A549 (cell line): ENCODE results near the gene ELF4. TPM values are rescaled to one million over a fixed set of nuclear protein-coding genes. Genes with fewer than 3 reads are reported as not detected.

Experiments used
- ATAC-seq, 2 experiments: fragments of 200-7000 bp in 1 of 2; fragments of >200 bp in 1 of 2; cut with Nextera tagmentation in 1 of 2; cut with Tn5 transposase in 1 of 2; 3 replicates each; pipeline versions ENCODE4 v1.8.0 to v1.9.1; 2018 to 2020; ENCODE audit warnings: mild to moderate bottlenecking in 1 of 2, moderate library complexity in 1 of 2
- CTCF ChIA-PET: fragments of 300-600 bp; sonication (Branson Sonifier 250); formaldehyde crosslinking; extraction: SDS; loops from one replicate; lab custom pipeline; 2021; ENCODE audit warnings: antibody characterized with exemption, inconsistent platforms; lab: Yijun Ruan, JAX
- POLR2A ChIA-PET: fragments of 350-600 bp; formaldehyde crosslinking; extraction: SDS; loops from one replicate; lab custom pipeline; 2021; ENCODE audit warnings: antibody characterized with exemption, inconsistent platforms; lab: Yijun Ruan, JAX
- DNase-seq, 2 experiments: peaks; one replicate each; pipeline versions ENCODE4 v3.0.0 to v3.0.0-alpha.2; 2011 to 2016; ENCODE audit warnings: low read depth in 1 of 2, low spot score in 1 of 2
- FAIRE-seq: peaks from 2 replicates; lab custom pipeline; 2011; peaks lifted over from hg19 to GRCh38; lab: Jason Lieb, UNC
- H3K27ac ChIP-seq, 2 experiments: fragments of >200 bp; sonication (Bioruptor Twin); formaldehyde crosslinking; 3 replicates each; pipeline ENCODE4 v1.5.1; 2016 to 2017
- H3K4me1 ChIP-seq: fragments of >200 bp; sonication (Bioruptor Twin); formaldehyde crosslinking; 3 replicates; pipeline ENCODE4 v1.6.1; 2016
- H3K4me2 ChIP-seq: fragments of >200 bp; sonication (Bioruptor Twin); formaldehyde crosslinking; 3 replicates; pipeline ENCODE4 v1.6.1; 2016
- H3K4me3 ChIP-seq: fragments of >200 bp; sonication (Bioruptor Twin); formaldehyde crosslinking; 3 replicates; pipeline ENCODE4 v1.5.1; 2016
- H3K9me3 ChIP-seq: fragments of >200 bp; sonication (Bioruptor Twin); formaldehyde crosslinking; 3 replicates; pipeline ENCODE4 v1.6.1; 2016
- ATOH8 ChIP-seq: fragments of 250-450 bp; sonication (Bioruptor Pico); IDR thresholded peaks from 2 replicates; pipeline ENCODE4 v1.5.0; 2020; ENCODE audit warnings: low read depth, mild to moderate bottlenecking, moderate library complexity
- CEBPB ChIP-seq, 2 experiments: fragments of >200 bp in 1 of 2; sonication (Bioruptor Twin) in 1 of 2; formaldehyde crosslinking in 1 of 2; IDR thresholded peaks; 2 replicates each; pipeline ENCODE4 v1.6.1; 2012 to 2016
- CHD2 ChIP-seq: fragments of 150-350 bp; IDR thresholded peaks from 2 replicates; pipeline ENCODE4 v1.6.1; 2014; ENCODE audit warnings: low read length; ENCODE audit not compliant: partially characterized antibody
- CHD4 ChIP-seq: fragments of 200-600 bp; sonication (generic); IDR thresholded peaks from 2 replicates; pipeline ENCODE4 v1.6.1; 2016; ENCODE audit warnings: antibody characterized with exemption, mild to moderate bottlenecking, borderline replicate concordance
- CTCF ChIP-seq: fragments of >200 bp; sonication (Bioruptor Twin); formaldehyde crosslinking; IDR thresholded peaks from 3 replicates; pipeline ENCODE4 v1.5.1; 2016
- ELK1 ChIP-seq: fragments of 150-350 bp; IDR thresholded peaks from 2 replicates; pipeline ENCODE4 v1.6.1; 2014; ENCODE audit warnings: low read depth, mild to moderate bottlenecking, low read length
- ESRRA ChIP-seq: fragments of 150-350 bp; IDR thresholded peaks from 2 replicates; pipeline ENCODE4 v1.6.1; 2014; ENCODE audit warnings: mild to moderate bottlenecking, low read length, borderline replicate concordance
- GATA3 ChIP-seq: IDR thresholded peaks from 2 replicates; pipeline ENCODE4 v1.6.1; 2012; ENCODE audit warnings: borderline replicate concordance
- HDAC2 ChIP-seq: fragments of 200-600 bp; sonication (generic); IDR thresholded peaks from 2 replicates; pipeline ENCODE4 v1.6.1; 2016
- HEYL ChIP-seq: fragments of 250-450 bp; sonication (Bioruptor Pico); IDR thresholded peaks from 2 replicates; pipeline ENCODE4 v1.8.0; 2021; ENCODE audit warnings: mild to moderate bottlenecking, moderate library complexity
- HOXB13 ChIP-seq: fragments of 250-450 bp; sonication (Bioruptor Pico); IDR thresholded peaks from 2 replicates; pipeline ENCODE4 v1.5.0; 2020; ENCODE audit warnings: low read depth, mild to moderate bottlenecking, moderate library complexity
- JUNB ChIP-seq: fragments of >200 bp; sonication (Bioruptor Twin); formaldehyde crosslinking; IDR thresholded peaks from 2 replicates; pipeline ENCODE4 v1.6.1; 2016
- KDM1A ChIP-seq: fragments of 200-600 bp; sonication (generic); IDR thresholded peaks from 2 replicates; pipeline ENCODE4 v1.6.1; 2016; ENCODE audit warnings: low read depth, mild to moderate bottlenecking
- KDM5A ChIP-seq: fragments of 200-600 bp; sonication (generic); IDR thresholded peaks from 2 replicates; pipeline ENCODE4 v1.6.1; 2016; ENCODE audit warnings: antibody characterized with exemption, mild to moderate bottlenecking
- MAFK ChIP-seq: fragments of 450-650 bp; IDR thresholded peaks from 2 replicates; pipeline ENCODE4 v1.6.1; 2014; ENCODE audit not compliant: partially characterized antibody
- NR3C1 ChIP-seq: fragments of >200 bp; sonication (Bioruptor Twin); formaldehyde crosslinking; IDR thresholded peaks from 3 replicates; pipeline ENCODE4 v1.6.1; 2017
- PBX3 ChIP-seq: IDR thresholded peaks from 2 replicates; pipeline ENCODE4 v1.6.1; 2012
- REST ChIP-seq: fragments of 200-600 bp; sonication (generic); IDR thresholded peaks from 2 replicates; pipeline ENCODE4 v1.6.1; 2016; ENCODE audit warnings: antibody characterized with exemption, mild to moderate bottlenecking, moderate library complexity
- TFCP2L1 ChIP-seq: fragments of 250-450 bp; sonication (Bioruptor Pico); IDR thresholded peaks from 2 replicates; pipeline ENCODE4 v1.5.0; 2021; ENCODE audit warnings: mild to moderate bottlenecking
- USF2 ChIP-seq: fragments of 450-650 bp; IDR thresholded peaks from 2 replicates; pipeline ENCODE4 v1.6.1; 2014; ENCODE audit warnings: antibody characterized with exemption
- ZFP36 ChIP-seq: fragments of 450-650 bp; IDR thresholded peaks from 2 replicates; pipeline ENCODE4 v1.6.1; 2014; ENCODE audit warnings: borderline replicate concordance; ENCODE audit not compliant: partially characterized antibody
- WGBS: methylation state at CpG from one replicate; pipeline ENCODE4 v1.1.6; 2017; ENCODE audit errors: missing lambda C conversion rate; 5-methylcytosine and 5-hydroxymethylcytosine counted together
- polyA plus RNA-seq, 4 experiments: library from polyadenylated mRNA; depleted of rRNA in 3 of 4; stranded (reverse); fragments of >200 nt; fragmentation: RNase III in 1 of 4; extraction: RNeasy Plus Mini Kit Qiagen cat#74134 plus additional on column Dnase treatment in 1 of 4; gene quantifications; 2 replicates in 3 of 4; 3 replicates in 1 of 4; pipeline ENCODE4 v1.2.3, GENCODE V29; 2011 to 2017

The ELF4 gene
- polyA plus RNA-seq, 2 of the 4 experiments (the other 2 are of a cell fraction): 16.0 to 18.0 TPM

- Histone ChIP-seq H3K4me3 (no peak overlapping the region), H3K9me3 (no peaks in the 10 kb centered on the region), H3K4me1 (peaks cover 6% of the 10 kb centered on the region; the same call in 1 of the 3 replicates), H3K27ac (no peak overlapping the region), H3K4me2 (no peak overlapping the region)
- ChIA-PET POLR2A (no interaction called here), CTCF (interaction anchor here (0.6 to 0.7 kb wide), 2 partner anchors 27 to 201 kb away, joined by 3 read pairs; no protein-coding TSS in a partner anchor)
- no peak for DNase-seq
- WGBS: 85% methylated on average over 13 of the region's 13 CpGs
- no peak for FAIRE-seq
- ATAC-seq: no peak
- TF ChIP-seq JUNB (no peak), USF2 (no peak), CTCF (no peak), CHD2 (no peak), ZFP36 (no peak), TFCP2L1 (CRISPR knock-in tag) (no peak), GATA3 (no peak), KDM1A (no peak), HOXB13 (no peak), MAFK (no peak), NR3C1 (no peak), REST (no peak), CEBPB (IDR thresholded peaks at IDR 0.05) (no peak), ATOH8 (no peak), ELK1 (no peak), ESRRA (no peak), HEYL (CRISPR knock-in tag) (no peak)
- TF ChIP-seq, all 56 proteins: peak for 0
Measured at GRCh38 chrX:130125091-130125874, 15.0 kb upstream of the ELF4 start.

- Histone ChIP-seq H3K4me1 (peaks cover 10% of the 10 kb centered on the region; the same call in 2 of the 3 replicates), H3K4me3 (no peak overlapping the region), H3K9me3 (no peaks in the 10 kb centered on the region), H3K4me2 (no peak overlapping the region), H3K27ac (no peak overlapping the region)
- DNase-seq: no peak
- ATAC-seq: no peak
- WGBS: 94% methylated on average over 4 of the region's 4 CpGs
- no peak for FAIRE-seq
- POLR2A ChIA-PET: no interaction called here
- CTCF ChIA-PET: interaction anchor here (0.7 kb wide), 1 partner anchor 28 kb away, joined by 3 read pairs; no protein-coding TSS in a partner anchor
- TF ChIP-seq HEYL (CRISPR knock-in tag): no peak
- no peak for TF ChIP-seq HDAC2
- TF ChIP-seq REST: no peak
- TF ChIP-seq CHD2: no peak
- TF ChIP-seq CHD4: no peak
- no peak for TF ChIP-seq PBX3
- no peak for TF ChIP-seq KDM5A
Measured at GRCh38 chrX:130124577-130124976, 14.3 kb upstream of the ELF4 start.
